Activated CD8-positive, alpha-beta memory T cell treated with anti-CD3 and anti-CD28 coated beads, Interleukin-2, amount 50 U/mL, for 1 hour (primary cell): ENCODE measurements around the gene SLC22A2.
"Not testable (repeated sequence)": the region's sequence is repeated elsewhere in the genome, so short reads cannot be mapped to it uniquely, and the experiment has no call there.

Source experiments
- DNase-seq: peaks from one replicate; pipeline ENCODE4 v3.0.0-alpha.2; 2020; ENCODE audit errors: extremely low read depth

The SLC22A2 gene

DNA sequence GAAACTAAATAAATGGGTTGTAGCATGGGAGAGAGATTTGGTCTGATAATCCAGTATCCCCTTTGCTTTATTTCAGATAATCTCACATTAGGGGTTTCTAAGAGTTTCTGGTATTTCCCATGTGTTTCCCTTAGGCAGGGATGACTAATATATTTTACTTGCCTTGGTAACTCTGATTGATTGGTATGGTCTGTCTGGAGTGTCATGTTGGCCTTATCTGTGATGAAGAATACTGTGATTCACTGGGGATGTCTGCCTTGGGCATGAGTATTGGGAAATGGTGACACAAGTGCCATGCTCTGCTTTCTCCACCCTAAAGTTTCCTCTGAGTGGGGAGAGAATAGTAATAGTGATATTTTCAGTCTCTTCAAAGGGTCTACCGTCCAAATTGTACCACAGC lies 10.1 kb downstream of the SLC22A2 start:
- DNase-seq = no peak

DNA sequence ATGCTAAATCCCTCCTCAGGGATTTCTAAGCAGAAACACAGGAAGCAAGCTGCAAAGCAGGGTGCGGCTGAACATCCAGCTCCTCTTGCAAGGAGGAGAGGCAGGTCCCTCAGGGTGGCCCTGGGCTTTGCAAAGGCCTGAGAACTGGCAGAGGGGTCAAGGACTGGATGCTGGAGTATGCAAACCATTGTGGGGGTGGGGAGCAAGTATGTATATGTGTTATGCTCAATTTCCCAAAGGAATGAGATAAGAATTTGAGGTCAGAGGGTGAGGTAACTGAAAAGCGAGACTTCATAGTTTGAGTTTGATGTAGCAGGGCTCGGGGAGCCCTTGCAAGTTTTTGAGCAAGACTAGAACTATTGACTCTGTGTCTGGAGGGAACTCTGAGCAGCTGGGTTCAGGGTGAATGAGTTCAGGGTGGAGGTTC lies 11.2 kb downstream of the SLC22A2 start:
- DNase-seq = no peak

DNA sequence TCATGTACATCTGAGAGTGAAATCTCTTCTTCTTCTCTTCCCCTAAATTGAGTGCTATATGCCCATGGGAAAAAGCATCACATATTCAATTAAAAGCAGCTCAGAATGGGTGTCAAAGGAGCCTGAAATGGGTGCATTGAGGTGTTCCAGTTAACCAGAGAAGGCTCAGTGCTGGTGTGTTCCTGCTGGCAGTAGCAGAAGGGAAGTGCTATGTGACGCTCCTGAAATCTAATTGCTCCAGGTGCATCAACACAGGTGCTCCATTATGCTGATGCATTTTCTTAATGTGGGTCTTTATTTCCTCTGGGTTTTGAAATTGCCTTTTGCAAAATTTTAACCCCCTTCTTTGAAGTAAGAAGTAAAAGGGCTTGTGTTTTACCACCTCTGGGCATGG lies 17.9 kb downstream of the SLC22A2 start:
- no peak for DNase-seq

DNA sequence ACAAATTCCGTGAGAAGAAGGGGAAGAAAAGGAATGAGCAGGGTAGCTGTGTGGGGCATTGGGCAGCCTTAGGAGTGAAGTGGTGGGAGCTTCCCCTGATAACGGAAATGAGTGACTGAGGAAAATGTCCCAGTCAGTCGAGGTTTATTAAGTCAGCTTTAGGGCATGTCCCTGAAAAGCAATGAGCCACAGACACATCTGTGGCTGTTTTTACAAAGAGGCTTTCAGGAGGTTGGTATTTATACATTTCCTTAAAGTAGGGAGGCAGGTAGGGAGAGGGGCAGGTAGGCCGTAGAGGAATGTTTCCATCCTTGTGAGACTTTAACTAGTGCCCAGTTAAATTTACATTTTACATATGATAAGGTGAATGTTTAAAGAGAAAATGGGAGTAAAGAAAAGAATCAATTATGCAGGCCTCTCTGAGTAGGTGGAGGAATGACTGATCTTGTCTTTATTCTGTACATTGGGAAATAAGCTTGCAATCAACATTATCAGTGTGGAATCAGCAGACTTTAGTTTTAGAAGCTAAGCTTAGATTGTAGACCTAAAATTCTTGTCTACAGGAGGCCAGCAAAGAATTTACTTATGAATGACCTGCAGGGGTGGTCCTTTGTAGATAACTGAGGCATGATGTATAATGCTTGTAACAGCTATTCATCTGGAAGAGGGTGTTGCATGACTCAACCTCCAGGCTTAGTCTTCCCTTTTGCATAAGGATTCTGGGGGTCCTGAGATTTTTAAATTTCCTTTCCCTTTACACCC lies 18.5 kb downstream of the SLC22A2 start:
- no peak for DNase-seq

DNA sequence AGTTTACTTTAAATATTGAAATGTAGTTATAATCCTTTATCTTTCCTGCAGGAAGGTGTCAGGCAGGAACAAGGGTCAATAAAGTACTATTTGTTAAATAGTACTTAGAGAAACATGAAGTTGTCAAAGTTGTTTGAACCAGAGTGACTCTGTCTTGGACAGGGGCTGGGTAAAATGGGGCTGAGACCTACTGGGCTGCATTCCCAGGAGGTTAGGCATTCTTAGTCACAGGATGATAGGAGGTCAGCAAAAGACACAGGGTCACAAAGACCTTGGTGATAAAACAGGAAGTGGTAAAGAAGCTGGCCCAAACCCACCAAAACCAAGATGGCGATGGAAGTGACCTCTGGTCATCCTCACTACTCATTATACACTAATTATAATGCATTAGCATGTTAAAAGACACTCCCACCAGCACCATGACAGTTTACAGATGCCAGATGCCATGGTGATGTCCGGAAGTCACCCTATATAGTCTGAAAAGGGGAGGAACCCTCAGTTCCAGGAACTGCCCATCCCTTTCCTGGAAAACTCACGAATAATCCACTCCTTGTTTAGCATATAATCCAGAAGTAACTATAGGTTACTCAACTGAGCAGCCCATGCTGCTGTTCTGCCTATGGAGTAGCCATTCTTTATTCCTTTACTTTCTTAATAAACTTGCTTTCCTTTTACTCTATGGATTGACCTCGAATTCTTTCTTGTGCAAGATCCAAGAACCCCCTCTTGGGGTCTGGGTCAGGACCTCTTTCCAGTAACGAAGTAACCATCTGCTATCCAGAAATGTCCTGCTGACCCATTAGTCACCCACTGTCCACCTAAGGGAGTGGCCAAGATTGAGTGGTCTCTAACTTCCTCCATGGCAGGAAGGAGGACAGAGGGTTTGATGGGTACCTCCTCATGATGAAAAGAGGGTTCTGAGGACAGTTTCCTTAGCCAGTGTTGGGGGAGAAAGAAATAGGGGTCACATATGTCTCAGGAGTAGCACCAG lies 19.6 kb downstream of the SLC22A2 start:
- no peak for DNase-seq

DNA sequence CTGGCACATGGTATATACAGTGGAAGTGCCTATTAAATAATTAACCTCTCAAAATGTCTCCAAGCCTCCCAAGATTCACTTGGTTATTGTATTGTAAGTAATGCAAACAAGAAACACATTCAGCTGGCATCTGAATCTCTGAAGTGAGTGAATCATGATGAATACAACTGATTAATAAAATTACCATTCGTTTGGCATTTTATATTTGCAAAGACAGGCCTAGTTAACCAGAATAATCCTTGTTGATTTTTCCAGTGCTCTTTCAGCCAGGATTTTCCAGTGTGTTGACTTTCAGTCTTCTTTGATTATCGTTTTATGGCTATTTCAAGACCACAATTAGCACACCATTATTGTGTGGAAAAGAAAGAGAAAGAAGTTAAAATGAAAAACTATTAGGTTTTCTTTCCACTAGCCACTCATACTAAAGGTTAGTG lies 20.3 kb downstream of the SLC22A2 start:
- no peak for DNase-seq

DNA sequence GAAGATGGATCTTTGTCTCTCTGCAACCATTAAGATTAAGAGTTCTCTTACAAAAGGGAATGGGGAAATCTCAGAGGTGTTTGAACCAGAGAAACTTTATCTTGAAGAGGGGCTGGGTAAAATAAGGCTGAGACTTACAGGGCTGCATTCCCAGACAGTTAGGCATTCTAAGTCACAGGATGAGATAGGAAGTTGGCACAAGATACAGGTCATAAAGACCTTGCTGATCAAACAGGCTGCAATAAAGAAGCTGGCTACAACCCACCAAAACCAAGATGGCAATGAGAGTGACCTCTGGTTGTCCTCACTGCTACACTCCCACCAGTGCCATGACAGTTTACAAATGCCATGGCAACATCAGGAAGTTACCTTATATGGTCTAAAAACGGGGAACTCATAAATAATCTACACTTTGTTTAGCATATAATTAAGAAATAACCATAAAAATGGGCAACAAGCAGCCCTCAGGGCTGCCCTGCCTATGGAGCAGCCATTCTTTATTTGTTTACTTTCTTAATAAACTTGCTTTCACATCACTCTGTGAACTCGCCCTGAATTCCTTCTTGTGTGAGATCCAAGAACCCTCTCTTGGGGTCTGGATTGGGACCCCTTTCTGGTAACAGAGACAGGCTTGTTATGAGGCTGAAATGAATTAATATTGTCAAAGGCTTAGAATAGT lies 20.9 kb downstream of the SLC22A2 start:
- not testable (repeated sequence) for DNase-seq

DNA sequence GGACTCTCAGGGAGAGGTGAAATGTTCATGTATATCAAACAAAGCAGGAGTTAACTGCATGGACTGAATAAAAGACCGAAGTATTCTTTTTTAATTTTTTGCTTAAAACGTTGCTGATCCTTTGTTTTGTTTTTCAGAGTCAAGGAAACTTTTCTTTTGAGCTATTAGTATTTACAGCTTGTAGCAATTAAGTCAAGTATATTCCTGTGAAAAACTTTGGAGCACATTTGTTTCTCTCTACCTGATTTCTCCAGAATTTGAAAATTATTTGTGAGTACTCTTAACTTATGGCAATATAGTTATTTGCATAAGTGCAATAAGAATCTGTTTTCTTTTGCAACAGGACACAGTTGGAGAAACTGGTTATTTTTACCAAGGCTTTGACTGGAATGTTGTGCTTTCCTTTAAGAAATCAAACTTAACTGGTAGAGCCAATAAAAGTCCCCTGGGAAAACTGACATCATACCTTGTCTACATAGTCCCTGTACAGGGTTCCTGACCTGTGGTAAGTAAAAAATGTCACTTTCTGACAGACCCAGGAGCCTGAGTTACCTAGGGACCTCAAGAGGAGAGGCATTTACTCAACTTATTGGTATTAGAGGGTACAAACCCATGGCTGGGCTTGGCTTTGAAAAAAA lies 22.3 kb downstream of the SLC22A2 start:
- DNase-seq = not testable (repeated sequence)

DNA sequence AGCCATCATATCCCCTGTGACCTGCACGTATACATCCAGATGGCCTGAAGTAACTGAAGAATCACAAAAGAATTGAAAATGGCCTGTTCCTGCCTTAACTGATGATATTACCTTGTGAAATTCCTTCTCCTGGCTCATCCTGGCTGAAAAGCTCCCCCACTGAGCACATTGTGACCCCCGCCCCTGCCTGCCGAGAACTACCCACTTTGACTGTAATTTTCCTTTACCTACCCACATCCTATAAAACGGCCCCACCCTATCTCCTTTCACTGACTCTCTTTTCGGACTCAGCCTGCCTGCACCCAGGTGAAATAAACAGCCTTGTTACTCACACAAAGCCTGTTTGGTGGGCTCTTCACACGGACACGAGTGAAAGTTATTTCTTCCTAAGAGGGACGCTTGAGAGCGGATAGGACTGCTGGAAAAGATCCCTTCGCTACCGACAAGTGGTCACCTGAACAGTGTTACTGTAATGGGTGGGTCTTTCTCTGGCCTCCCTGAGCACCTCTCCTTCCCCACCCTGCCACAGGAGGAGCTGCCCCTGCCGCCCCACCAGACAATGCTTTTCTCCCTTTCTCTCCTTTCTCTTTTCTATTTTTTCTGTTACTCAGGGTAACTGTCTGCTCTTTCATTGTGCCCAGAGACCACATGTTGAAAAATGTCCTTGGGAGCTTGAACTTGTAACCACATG lies 24.5 kb downstream of the SLC22A2 start:
- DNase-seq = not testable (repeated sequence)

DNA sequence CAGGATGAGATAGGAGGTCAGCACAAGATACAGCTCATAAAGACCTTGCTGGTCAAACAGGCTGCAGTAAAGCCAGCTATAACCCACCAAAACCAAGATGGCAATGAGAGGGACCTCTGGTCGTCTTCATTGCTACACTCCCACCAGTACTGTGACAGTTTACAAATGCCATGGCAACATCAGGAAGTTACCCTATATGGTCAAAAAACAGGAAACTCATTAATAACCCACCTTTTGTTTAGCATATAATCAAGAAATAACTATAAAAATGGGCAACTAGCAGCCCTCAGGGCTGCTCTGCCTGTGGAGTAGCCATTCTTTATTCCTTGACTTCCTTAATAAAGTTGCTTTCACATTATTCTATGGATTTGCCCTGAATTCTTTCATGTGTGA lies 30.9 kb downstream of the SLC22A2 start:
- DNase-seq = no peak

DNA sequence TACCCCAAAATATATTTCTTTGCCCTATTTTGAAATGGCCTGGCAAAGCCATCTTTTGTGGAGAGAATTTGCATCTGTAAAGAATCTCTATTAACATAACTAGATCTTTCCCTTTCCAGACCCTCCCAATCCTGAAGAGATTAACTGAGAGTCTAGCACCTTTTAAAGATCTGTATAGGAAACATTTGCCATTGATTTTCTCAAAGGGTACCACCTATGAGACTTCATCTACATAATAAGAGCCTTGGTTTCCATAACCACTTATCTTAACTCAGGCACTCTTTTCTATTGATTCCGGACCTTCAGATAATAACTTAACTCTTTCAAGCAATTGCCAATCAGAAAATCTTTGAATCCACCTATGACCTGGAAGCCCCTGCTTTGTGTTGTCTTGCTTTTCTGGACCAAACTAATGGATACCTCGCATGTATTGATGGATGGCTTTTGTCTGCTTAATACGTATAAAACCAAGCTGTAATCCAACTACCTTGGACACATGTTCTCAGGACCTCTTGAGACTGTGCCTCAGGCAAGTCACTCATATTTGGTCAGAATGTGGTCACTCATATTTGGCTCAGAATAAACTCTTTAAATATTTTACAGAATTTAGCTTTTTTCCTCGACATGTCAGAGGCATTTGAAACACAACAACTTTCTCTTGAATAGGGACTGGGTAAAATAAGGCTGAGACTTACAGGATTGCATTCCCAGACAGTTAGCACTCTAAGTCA lies 31.4 kb downstream of the SLC22A2 start:
- no peak for DNase-seq

DNA sequence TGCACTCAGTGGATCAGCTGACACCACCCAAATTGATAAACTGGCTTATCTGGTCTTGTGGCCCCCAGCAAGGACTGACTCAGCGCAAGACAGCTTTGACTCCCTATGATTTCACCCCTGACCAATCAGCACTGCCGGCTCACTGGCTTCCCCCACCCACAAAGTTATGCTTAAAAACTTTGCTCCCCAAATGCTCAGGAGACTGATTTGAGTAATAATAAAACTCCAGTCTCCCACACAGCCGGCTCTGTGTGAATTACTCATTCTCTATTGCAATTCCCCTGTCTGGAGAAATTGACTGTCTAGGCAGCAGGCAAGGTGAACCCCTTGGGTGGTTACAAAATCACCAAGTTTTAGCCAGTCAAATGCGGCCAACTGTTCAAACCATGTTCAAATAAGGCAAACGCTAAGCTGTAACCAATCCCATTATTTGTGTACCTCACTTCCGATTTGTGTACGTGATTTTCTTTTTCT lies 32.5 kb downstream of the SLC22A2 start:
- DNase-seq = no peak

DNA sequence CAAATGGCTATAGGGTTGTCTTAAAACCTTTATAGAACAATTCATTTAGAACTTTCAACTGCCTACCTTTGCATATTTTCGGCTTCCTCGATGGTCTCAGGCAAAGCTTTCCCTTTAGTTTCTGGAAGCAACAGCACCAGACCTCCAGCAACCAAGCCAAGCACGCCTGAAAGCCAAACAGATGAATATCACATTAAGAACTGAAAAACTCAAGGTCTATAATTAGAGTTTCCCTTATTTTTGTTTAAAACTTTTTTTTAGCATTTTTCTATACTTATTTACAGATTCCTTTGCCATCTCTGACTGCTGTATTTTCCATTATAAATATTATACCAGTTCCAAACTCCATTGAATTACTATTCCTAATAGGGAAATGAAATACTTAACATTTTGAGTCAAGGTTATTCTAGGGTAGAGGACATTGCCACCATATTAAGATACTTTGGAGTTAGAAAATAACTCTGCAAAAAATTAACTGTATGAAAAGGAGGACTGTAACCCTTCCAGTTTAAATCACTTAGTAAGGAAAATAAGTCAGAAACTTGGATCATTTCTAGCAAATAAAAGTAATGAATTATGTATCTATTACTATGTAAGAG lies 33.9 kb downstream of the SLC22A2 start:
- no peak for DNase-seq

DNA sequence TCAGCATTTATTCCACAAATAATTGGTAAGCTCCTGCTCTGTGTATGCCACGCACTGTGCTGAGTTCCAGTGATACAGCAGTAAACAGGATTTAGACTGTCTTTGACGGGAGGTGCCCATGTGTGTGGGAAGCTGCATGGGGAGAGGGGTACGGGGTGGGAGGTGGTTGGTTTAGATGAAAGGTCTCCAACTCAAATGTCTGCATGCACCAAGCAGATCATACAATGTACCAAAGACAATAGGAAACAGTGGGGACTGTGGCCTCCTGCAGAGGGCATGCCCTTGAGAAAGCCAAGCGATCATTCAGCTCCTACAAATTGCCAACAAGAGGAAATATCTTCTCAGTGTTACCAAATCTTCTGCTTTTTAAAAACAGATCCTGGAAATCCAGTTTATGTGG lies 36.1 kb downstream of the SLC22A2 start:
- no peak for DNase-seq

DNA sequence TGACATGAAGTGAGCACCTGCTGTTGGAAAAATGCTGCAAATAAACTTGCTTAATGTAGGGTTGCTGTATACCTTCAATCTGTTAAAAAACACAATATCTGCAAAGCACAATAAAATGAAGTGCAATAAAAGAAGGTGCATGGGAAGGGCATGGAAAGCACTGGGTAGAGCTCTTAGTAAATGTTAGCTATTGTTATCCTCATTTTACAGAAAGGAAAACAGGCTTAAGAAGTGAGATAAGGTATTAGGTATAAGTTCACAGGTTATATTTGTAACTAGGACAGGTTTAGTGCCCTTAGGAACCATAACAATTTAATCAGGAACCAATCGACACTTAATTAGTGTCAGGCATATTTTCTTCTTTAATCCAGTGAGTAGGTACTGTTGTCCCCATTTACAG lies 36.7 kb downstream of the SLC22A2 start:
- no peak for DNase-seq

DNA sequence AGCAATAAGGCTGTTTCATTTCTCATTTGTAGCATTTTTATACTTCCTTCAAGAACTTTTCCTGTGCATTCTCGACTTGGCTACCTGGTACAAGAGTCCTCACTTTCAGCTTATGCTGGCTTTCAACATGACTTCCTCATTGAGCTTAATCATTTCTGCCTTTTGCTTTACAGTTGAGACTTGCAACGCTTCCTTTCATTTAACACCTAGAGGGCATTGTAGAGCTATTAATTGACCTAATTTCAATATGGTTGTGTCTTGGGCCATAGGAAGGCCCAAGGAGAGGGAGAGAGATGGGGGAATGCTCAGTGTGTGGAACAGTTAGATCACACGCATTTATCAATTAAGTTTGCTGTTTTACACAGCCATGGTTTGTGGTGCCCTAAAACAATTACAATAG lies 37.2 kb downstream of the SLC22A2 start:
- no peak for DNase-seq

DNA sequence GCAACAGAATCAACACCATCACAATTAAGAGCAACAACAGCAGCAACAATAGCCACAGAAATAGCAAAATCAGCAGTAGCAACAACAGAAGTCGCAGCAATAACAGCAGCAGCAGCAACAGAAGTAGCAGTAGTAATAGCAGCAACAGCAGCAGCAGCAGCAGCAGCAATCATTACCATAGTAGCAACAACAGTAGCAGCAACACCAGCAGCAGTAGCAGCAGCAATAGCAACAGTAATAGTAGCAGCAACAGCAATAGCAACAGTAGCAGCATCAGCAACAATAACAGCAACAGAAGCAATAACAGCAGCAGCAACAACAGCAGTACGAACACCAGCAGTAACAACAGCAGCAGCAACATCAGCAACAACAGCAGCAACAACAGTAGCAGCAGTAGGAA lies 39.8 kb downstream of the SLC22A2 start:
- no peak for DNase-seq

DNA sequence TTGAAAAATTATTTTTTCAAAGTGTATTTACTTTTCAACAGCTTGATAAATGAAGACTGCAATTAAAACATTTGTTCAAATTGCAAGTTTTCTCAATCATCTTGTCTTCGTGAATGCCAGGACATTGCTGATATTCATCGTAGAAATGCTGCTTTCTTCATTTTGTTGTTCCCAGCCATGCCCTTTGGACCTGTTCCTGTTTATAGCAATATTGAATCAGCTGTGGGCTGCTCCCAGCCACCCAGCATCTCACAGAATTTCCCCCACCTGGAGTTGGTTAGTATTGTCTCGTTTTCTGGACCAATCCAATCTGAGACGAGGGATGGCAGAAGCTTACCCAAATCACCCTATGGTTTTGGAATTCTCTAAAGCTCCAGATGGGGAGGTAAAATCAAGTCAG lies 40.8 kb downstream of the SLC22A2 start:
- no peak for DNase-seq

DNA sequence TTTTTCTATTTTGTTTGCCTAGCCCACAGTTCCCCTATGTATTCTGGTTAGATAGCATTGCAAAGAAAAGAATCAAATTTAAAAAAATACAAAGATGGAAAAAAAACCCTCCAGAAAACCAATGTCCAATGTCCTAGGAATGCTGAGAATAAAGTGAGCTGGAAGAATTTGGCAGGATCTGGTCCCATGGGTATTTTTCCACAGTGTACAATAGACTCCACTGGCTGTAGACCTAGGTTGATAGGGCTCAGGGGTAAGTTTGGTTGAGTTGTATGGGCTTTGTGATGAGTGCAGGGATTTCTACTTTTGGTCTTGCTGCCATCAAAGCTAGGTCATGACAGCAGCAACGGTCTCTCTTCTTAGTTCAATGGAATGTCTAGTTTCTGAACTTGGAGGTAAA lies 41.5 kb downstream of the SLC22A2 start:
- no peak for DNase-seq

DNA sequence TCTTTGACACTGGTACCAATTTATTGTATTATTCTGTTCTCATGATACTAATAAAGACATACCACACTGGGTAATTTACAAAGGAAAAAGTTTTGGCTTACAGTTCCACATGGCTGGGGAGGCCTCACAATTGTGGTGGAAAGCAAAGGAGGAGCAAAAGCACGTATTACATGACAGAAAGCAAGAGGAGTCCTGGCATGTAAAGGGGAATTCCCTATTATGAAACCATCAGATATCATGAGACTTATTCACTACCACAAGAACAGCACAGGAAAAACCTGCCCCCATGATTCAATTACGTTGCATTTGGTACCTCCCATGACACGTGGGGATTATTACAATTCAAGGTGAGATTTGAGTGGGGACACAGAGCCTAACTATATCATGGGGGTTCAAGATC lies 43.4 kb downstream of the SLC22A2 start:
- no peak for DNase-seq
